Activated naive CD4-positive, alpha-beta T cell treated with anti-CD3 and anti-CD28 coated beads for 36 hours (primary cell): Measurements from ENCODE around the gene PTPRR. TPM values are rescaled to one million over a fixed set of nuclear protein-coding genes. Genes with fewer than 3 reads are reported as not detected.

Source experiments
- CTCF ChIA-PET: fragments of 350-600 bp; sonication (Branson Sonifier 250); formaldehyde crosslinking; loops from one replicate; lab custom pipeline; 2021; ENCODE audit warnings: antibody characterized with exemption; lab: Charles Lee
- DNase-seq: peaks from one replicate; pipeline ENCODE4 v3.0.0-alpha.2; 2020
- H3K27ac Mint-ChIP-seq: one replicate; pipeline ENCODE4 v1.8.0; 2021; ENCODE audit warnings: mild to moderate bottlenecking, mixed read lengths
- H3K27me3 Mint-ChIP-seq: one replicate; pipeline ENCODE4 v1.8.0; 2021; ENCODE audit warnings: low read depth, mixed read lengths
- H3K36me3 Mint-ChIP-seq: one replicate; pipeline ENCODE4 v1.8.0; 2021; ENCODE audit warnings: low read depth, mixed read lengths
- H3K4me1 Mint-ChIP-seq: one replicate; pipeline ENCODE4 v1.8.0; 2021; ENCODE audit warnings: low read depth, mixed read lengths
- H3K4me3 Mint-ChIP-seq: one replicate; pipeline ENCODE4 v1.8.0; 2021; ENCODE audit warnings: mild to moderate bottlenecking, moderate library complexity, mixed read lengths
- H3K9me3 Mint-ChIP-seq: one replicate; pipeline ENCODE4 v1.8.0; 2021; ENCODE audit warnings: mixed read lengths
- intact Hi-C: fragments of 100-400 bp; cut with micrococcal nuclease; formaldehyde crosslinking; loops from one replicate; pipeline ENCODE4 v1.15.1; 2023
- total RNA-seq, 2 experiments: library from RNA; stranded (reverse); gene quantifications; one replicate each; pipeline ENCODE4 v1.2.3, GENCODE V29; 2021

PTPRR gene
- total RNA-seq, 2 experiments from 2014 or later, result not detected

GRCh38 chr12:70609203-70609602 lies 311.3 kb downstream of the PTPRR start:
- Mint-ChIP-seq H3K4me1 (peaks cover 6% of the 10 kb centered on the region), H3K4me3 (no peak overlapping the region), H3K9me3 (no peaks in the 10 kb centered on the region), H3K36me3 (no peaks in the 10 kb centered on the region), H3K27ac (no peak overlapping the region), H3K27me3 (peaks cover 42% of the 10 kb centered on the region)
- CTCF ChIA-PET, result no interaction called here
- intact Hi-C loops, result no loop called here
- DNase-seq, result no peak

- DNase-seq, result no peak
- H3K4me3 Mint-ChIP-seq, result no peak overlapping the region
- no peak overlapping the region for H3K27ac Mint-ChIP-seq
- peaks cover 6% of the 10 kb centered on the region for H3K4me1 Mint-ChIP-seq
- no peaks in the 10 kb centered on the region for H3K9me3 Mint-ChIP-seq
- CTCF ChIA-PET, result no interaction called here
- peaks cover 37% of the 10 kb centered on the region for H3K27me3 Mint-ChIP-seq
- intact Hi-C loops, result no loop called here
- no peaks in the 10 kb centered on the region for H3K36me3 Mint-ChIP-seq
These were observed 312.4 kb downstream of the PTPRR start for GRCh38 chr12:70608184-70608583.

- Mint-ChIP-seq H3K27me3 (peaks cover 35% of the 10 kb centered on the region), H3K9me3 (no peaks in the 10 kb centered on the region), H3K4me1 (peaks cover 6% of the 10 kb centered on the region), H3K27ac (no peak overlapping the region), H3K4me3 (no peak overlapping the region), H3K36me3 (no peaks in the 10 kb centered on the region)
- no peak for DNase-seq
- CTCF ChIA-PET, result no interaction called here
- intact Hi-C loops, result no loop called here
These were observed 313.4 kb downstream of the PTPRR start for GRCh38 chr12:70607107-70607506.

GRCh38 chr12:70605976-70606375 lies 314.6 kb downstream of the PTPRR start:
- Mint-ChIP-seq H3K4me1 (peaks cover 6% of the 10 kb centered on the region), H3K36me3 (no peaks in the 10 kb centered on the region), H3K4me3 (no peak overlapping the region), H3K27me3 (peaks cover 33% of the 10 kb centered on the region), H3K9me3 (no peaks in the 10 kb centered on the region), H3K27ac (no peak overlapping the region)
- DNase-seq, result no peak
- intact Hi-C loops, result no loop called here
- CTCF ChIA-PET, result interaction anchor here (0.7 kb wide), 1 partner anchor 15 kb away, joined by 3 read pairs; no protein-coding TSS in a partner anchor

GRCh38 chr12:70604662-70605061 lies 315.9 kb downstream of the PTPRR start:
- CTCF ChIA-PET, result no interaction called here
- Mint-ChIP-seq H3K4me1 (peaks cover 4% of the 10 kb centered on the region), H3K27ac (no peak overlapping the region), H3K4me3 (no peak overlapping the region), H3K27me3 (peaks cover 26% of the 10 kb centered on the region), H3K36me3 (no peaks in the 10 kb centered on the region), H3K9me3 (no peaks in the 10 kb centered on the region)
- DNase-seq, result no peak
- intact Hi-C loops, result no loop called here

- peaks cover 12% of the 10 kb centered on the region for H3K27me3 Mint-ChIP-seq
- intact Hi-C loops, result no loop called here
- H3K4me1 Mint-ChIP-seq, result no peaks in the 10 kb centered on the region
- CTCF ChIA-PET, result no interaction called here
- no peak overlapping the region for H3K4me3 Mint-ChIP-seq
- H3K27ac Mint-ChIP-seq, result no peak overlapping the region
- no peaks in the 10 kb centered on the region for H3K36me3 Mint-ChIP-seq
- H3K9me3 Mint-ChIP-seq, result no peaks in the 10 kb centered on the region
- DNase-seq, result no peak
These were observed 317.5 kb downstream of the PTPRR start for GRCh38 chr12:70603044-70603443.

- CTCF ChIA-PET, result no interaction called here
- Mint-ChIP-seq H3K9me3 (no peaks in the 10 kb centered on the region), H3K36me3 (no peaks in the 10 kb centered on the region), H3K4me3 (no peak overlapping the region), H3K27ac (no peak overlapping the region), H3K27me3 (peaks cover 8% of the 10 kb centered on the region), H3K4me1 (no peaks in the 10 kb centered on the region)
- DNase-seq, result no peak
- intact Hi-C loops, result no loop called here
These were observed 321.9 kb downstream of the PTPRR start for GRCh38 chr12:70598467-70599193.

- Mint-ChIP-seq H3K4me3 (no peak overlapping the region), H3K36me3 (no peaks in the 10 kb centered on the region), H3K9me3 (no peaks in the 10 kb centered on the region), H3K27ac (no peak overlapping the region), H3K27me3 (peaks cover 25% of the 10 kb centered on the region), H3K4me1 (no peaks in the 10 kb centered on the region)
- intact Hi-C loops, result no loop called here
- DNase-seq, result no peak
- CTCF ChIA-PET, result no interaction called here
These were observed 327.9 kb downstream of the PTPRR start for GRCh38 chr12:70592664-70593063.

- H3K27me3 Mint-ChIP-seq, result peaks cover 33% of the 10 kb centered on the region
- H3K9me3 Mint-ChIP-seq, result peaks cover 5% of the 10 kb centered on the region
- no peak overlapping the region for H3K27ac Mint-ChIP-seq
- no peaks in the 10 kb centered on the region for H3K36me3 Mint-ChIP-seq
- intact Hi-C loops, result loop anchor here (1.0 kb wide), 2 partner anchors 129 to 140 kb away; no protein-coding TSS in a partner anchor
- no peaks in the 10 kb centered on the region for H3K4me1 Mint-ChIP-seq
- DNase-seq, result no peak
- no peak overlapping the region for H3K4me3 Mint-ChIP-seq
- CTCF ChIA-PET, result interaction anchor here (0.6 to 1.8 kb wide), 8 partner anchors 15 to 804 kb away, joined by 3 to 9 read pairs (median 3); no protein-coding TSS in a partner anchor
These were observed 329.9 kb downstream of the PTPRR start for GRCh38 chr12:70590549-70591226.

GRCh38 chr12:70590051-70590450 lies 330.5 kb downstream of the PTPRR start:
- peak; percentile 72 for DNase-seq
- peaks cover 5% of the 10 kb centered on the region for H3K9me3 Mint-ChIP-seq
- no peaks in the 10 kb centered on the region for H3K4me1 Mint-ChIP-seq
- H3K27me3 Mint-ChIP-seq, result peaks cover 31% of the 10 kb centered on the region
- no peaks in the 10 kb centered on the region for H3K36me3 Mint-ChIP-seq
- intact Hi-C loops, result loop anchor here (1.0 kb wide), 2 partner anchors 129 to 140 kb away; no protein-coding TSS in a partner anchor
- no peak overlapping the region for H3K27ac Mint-ChIP-seq
- CTCF ChIA-PET, result interaction anchor here (1.0 to 1.8 kb wide), 3 partner anchors 16 to 804 kb away, joined by 3 read pairs; no protein-coding TSS in a partner anchor
- H3K4me3 Mint-ChIP-seq, result no peak overlapping the region
